Esophagus (tissue), 2 donors: ENCODE results near the gene SNX25. TPM values are rescaled to one million over a fixed set of nuclear protein-coding genes. Genes with fewer than 3 reads are reported as not detected.
"Not testable (repeated sequence)": the region's sequence is repeated elsewhere in the genome, so short reads cannot be mapped to it uniquely, and the experiment has no call there.

Experiments
- H3K27ac ChIP-seq, 2 donors: one replicate each; pipeline ENCODE4 v1.5.1; 2013; ENCODE audit warnings: low read depth in 2 of 2, mild to moderate bottlenecking in 2 of 2, inconsistent platforms in 1 of 2, low read length in 1 of 2, moderate library complexity in 1 of 2
- H3K27me3 ChIP-seq, 2 donors: one replicate each; pipeline ENCODE4 v1.6.1; 2013; ENCODE audit warnings: low read length in 2 of 2, control low read depth in 1 of 2, mild to moderate bottlenecking in 1 of 2; ENCODE audit not compliant: insufficient read depth in 2 of 2, control insufficient read depth in 1 of 2
- H3K36me3 ChIP-seq, 2 donors: one replicate each; pipeline ENCODE4 v1.6.1; 2013; ENCODE audit warnings: low read length in 1 of 2; ENCODE audit not compliant: control insufficient read depth in 2 of 2, insufficient read depth in 2 of 2
- H3K4me1 ChIP-seq, 2 donors: one replicate each; pipeline ENCODE4 v1.6.1; 2013; ENCODE audit warnings: low read length in 1 of 2; ENCODE audit not compliant: control insufficient read depth in 2 of 2, insufficient read depth in 2 of 2
- H3K4me3 ChIP-seq, 2 donors: one replicate each; pipeline ENCODE4 v1.5.1; 2013; ENCODE audit warnings: low read length in 2 of 2, mild to moderate bottlenecking in 2 of 2, low read depth in 1 of 2, moderate library complexity in 1 of 2
- H3K9me3 ChIP-seq, 2 donors: one replicate each; pipeline ENCODE4 v1.6.1; 2013; ENCODE audit warnings: mild to moderate bottlenecking in 2 of 2, low read depth in 1 of 2, low read length in 1 of 2, moderate library complexity in 1 of 2; ENCODE audit not compliant: control insufficient read depth in 2 of 2, insufficient read depth in 1 of 2
- WGBS, 2 donors: extraction: QIAGEN DNeasy Blood & Tissue Kit; methylation state at CpG; one replicate each; pipeline ENCODE4 v1.1.7; 2013; 5-methylcytosine and 5-hydroxymethylcytosine counted together
- polyA plus RNA-seq, 2 donors: library from polyadenylated mRNA; stranded (reverse); fragments of 200-250 nt; gene quantifications; one replicate each; pipeline ENCODE4 v1.2.3, GENCODE V29; 2013
- donor health status: healthy with polysubstance abuse.
- donor health status: Bipolar disorder and iron deficiency.

The SNX25 gene
- polyA plus RNA-seq, 2 donors, result 3.5 to 4.4 TPM

DNA sequence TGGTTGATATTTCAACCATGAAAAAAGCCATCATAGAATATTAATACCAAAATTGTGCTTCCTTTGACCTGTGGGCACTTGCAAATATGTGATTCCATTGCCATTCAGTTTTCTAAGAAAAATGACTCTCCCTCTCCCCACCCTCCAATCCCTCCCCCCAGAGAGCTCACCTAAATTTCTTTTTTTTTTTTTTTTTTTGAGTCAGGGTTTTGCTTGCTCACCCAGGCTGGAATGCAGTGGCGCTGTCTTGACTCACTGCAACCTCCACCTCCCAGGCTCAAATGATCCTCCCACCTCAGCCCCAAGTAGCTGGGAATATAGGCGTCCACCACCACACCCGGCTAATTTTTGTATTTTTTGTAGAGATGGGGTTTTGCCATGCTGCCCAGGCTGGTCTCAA, 47.0 kb downstream of the SNX25 start:
- Histone ChIP-seq H3K27ac (no peak overlapping the region), H3K36me3 (no peaks in the 10 kb centered on the region), H3K27me3 (no peaks in the 10 kb centered on the region), H3K9me3 (no peaks in the 10 kb centered on the region), H3K4me3 (no peak overlapping the region), H3K4me1 (no peaks in the 10 kb centered on the region)
- WGBS, 2 donors, result 91 to 96% methylated on average over 3 of the region's 3 CpGs

DNA sequence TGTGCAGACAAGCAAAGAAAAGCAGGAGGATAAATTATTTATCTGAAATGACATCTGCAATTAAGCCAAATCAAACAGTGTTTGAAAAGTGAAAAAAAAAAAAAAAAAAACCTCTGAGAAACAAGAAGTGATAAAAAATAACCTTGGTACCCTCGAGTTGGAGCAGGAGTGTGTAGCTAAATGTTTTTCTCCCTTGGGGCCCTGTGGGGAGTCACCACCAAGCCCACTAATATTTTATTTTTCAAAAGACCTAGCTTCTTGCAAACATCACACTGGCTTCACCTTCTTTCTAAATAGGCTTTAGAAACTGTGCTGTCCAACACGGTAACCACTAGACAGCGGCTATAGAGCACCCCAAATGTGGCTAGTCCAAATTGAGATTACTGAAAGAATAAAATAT, 47.7 kb downstream of the SNX25 start:
- Histone ChIP-seq H3K9me3 (no peaks in the 10 kb centered on the region), H3K4me3 (no peak overlapping the region), H3K36me3 (no peaks in the 10 kb centered on the region), H3K4me1 (no peaks in the 10 kb centered on the region), H3K27ac (no peak overlapping the region), H3K27me3 (no peaks in the 10 kb centered on the region)
- 81 to 88% methylated on average over 3 of the region's 3 CpGs for WGBS, 2 donors

DNA sequence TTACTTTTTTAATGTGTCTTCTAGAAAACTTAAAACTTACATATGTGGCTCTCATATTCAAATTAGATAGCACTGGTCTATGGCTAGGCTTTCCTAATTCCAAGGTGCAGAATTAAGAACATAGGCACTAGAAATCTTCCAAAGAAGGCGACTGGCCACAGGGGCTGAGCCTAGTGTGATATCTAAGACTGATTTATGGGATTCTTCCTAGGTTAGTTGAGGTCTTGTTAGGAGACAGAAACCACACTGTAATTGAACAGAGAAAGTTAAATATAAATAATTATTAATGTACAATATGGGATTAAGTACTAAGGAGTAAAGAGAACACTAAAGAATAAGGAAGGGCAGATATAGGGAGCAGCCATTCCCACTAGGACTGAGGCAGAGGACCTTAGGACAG, 48.3 kb downstream of the SNX25 start:
- H3K36me3 ChIP-seq, result no peaks in the 10 kb centered on the region
- no peak overlapping the region for H3K4me3 ChIP-seq
- 95 to 96% methylated on average over 1 of the region's 1 CpG for WGBS, 2 donors

DNA sequence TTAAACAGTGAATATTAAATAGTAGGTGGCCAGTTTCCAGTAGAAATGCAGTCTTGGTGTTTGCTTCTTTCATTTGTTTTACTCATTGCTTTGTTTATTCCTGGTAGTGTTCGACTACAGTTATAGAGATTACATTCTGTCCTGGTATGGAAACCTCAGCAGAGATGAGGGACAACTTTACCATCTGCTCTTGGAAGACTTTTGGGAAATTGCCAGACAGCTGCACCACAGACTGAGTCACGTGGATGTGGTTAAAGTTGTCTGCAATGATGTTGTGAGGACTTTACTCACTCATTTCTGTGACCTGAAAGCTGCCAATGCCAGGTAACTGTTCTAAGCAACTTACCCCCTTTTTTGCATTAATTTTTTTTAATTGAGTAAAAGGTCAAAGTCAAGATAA, 49.3 kb downstream of the SNX25 start:
- H3K27ac ChIP-seq, H3K27me3 ChIP-seq, H3K4me3 ChIP-seq, H3K9me3 ChIP-seq, H3K36me3 ChIP-seq, H3K4me1 ChIP-seq: not testable (repeated sequence)
- WGBS, 2 donors, result 23 to 31% methylated on average over 2 of the region's 2 CpGs

More for the DNA sequence above, 48.3 kb downstream of the SNX25 start:
- no peaks in the 10 kb centered on the region for H3K27me3 ChIP-seq
- H3K4me1 ChIP-seq, result no peaks in the 10 kb centered on the region
- H3K27ac ChIP-seq, result no peak overlapping the region
- H3K9me3 ChIP-seq, result no peaks in the 10 kb centered on the region

DNA sequence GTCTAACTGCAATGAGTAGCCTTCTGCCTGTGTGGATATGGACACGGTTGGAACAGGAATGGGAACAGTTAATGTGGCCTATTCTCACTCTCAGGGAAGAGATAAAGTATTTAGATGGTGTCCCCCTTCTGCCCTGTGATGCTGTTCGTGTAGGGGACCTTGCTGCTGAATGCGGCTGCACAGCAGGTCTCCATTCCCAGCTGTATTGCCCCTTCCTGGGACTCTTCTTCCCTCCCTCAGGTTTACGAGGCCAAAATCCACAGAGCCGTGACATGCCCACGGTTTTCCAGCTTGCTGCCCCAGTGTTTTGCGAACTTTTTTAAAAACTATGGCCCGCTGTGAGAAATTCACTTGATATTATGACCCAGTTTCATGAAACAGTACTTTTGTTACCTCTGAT, 50.3 kb downstream of the SNX25 start:
- Histone ChIP-seq H3K9me3 (no peaks in the 10 kb centered on the region), H3K4me1 (no peaks in the 10 kb centered on the region), H3K36me3 (no peaks in the 10 kb centered on the region), H3K4me3 (no peak overlapping the region), H3K27ac (no peak overlapping the region), H3K27me3 (no peaks in the 10 kb centered on the region)
- 93 to 96% methylated on average over 8 of the region's 8 CpGs for WGBS, 2 donors

DNA sequence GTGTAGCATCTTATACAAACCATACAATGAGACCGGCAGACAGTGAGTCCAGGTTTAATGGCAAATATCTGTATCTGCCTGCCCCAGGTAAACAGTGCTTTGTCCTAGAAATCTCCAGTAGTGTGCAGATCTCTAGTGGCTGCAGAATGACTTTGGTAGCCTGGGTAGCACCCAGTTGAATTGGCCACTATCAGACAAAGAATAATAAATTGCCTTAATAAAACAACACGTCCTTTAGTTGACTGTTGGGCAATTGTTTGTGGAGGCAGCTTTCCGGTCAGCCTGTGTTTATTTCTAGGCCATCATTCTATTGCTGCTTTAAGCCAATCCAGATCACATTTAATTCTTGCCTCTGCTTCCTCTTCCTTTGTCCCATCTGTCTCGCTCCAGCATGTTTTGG, 52.5 kb downstream of the SNX25 start:
- Histone ChIP-seq H3K27ac (no peak overlapping the region), H3K4me1 (no peaks in the 10 kb centered on the region), H3K27me3 (no peaks in the 10 kb centered on the region), H3K4me3 (no peak overlapping the region), H3K9me3 (no peaks in the 10 kb centered on the region), H3K36me3 (no peaks in the 10 kb centered on the region)
- WGBS, 2 donors, result 77 to 85% methylated on average over 4 of the region's 4 CpGs

DNA sequence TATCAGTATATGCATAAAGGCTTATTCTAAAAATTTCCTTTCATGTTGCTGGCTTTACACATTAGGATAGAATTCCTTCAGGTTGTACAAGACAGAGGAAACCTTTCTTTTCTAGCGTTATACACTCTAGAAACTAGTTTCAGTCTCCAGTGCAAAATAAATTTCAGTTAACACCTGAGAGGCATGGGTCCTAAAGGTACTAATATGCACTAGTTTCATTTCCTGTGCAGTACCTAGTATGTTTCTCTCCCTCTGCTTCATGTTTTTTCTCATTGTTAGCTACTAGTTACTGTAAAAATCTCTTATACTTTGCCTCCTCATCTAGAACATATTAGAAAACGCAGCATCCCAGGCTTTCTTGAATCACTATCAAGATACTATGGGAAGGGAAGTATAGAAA, 54.0 kb downstream of the SNX25 start:
- no peaks in the 10 kb centered on the region for H3K9me3 ChIP-seq
- H3K36me3 ChIP-seq, result no peaks in the 10 kb centered on the region
- H3K4me1 ChIP-seq, result no peaks in the 10 kb centered on the region
- no peaks in the 10 kb centered on the region for H3K27me3 ChIP-seq
- H3K27ac ChIP-seq, result no peak overlapping the region
- no peak overlapping the region for H3K4me3 ChIP-seq
- 88 to 92% methylated on average over 2 of the region's 2 CpGs for WGBS, 2 donors

DNA sequence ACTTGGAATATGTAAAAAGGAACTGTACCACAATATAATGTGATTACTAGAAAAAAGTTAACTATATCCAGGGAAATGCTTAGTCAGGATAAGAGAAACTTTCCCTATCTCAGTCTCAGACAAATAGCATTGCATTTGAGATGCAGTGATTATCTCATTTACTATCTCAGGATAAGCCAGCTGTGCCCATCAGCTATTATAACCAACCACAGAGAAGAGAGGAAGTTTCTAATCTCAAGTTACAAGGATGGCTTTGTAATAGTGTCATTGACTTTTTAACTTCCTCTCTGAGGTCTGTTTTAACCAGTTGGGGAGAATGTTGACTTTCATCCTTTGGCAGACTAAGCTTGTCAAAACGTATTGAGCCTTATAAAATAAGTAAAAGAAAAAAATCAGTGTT, 56.5 kb downstream of the SNX25 start:
- Histone ChIP-seq H3K4me1 (no peaks in the 10 kb centered on the region), H3K36me3 (no peaks in the 10 kb centered on the region), H3K9me3 (no peaks in the 10 kb centered on the region), H3K27ac (no peak overlapping the region), H3K4me3 (no peak overlapping the region), H3K27me3 (no peaks in the 10 kb centered on the region)
- WGBS, 2 donors, result 66 to 70% methylated on average over 1 of the region's 1 CpG

DNA sequence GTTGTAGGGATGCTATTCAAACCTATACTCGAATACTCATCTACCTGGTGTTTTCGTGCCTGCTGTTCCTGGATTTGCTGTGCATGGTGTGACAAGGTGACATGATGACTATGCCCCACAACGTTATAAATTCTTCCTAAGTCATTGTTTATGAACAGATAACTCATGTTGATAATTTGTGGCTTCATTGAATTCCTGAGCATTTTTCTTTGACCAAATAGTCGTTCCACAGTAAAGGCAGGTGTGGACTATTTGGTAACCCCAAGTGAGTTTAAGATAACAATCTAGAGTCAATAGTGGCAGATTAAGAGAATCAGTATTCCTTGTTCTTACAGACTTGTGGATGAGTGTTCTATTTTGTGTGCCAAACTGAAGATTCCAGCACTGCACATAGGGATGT, 59.9 kb downstream of the SNX25 start:
- Histone ChIP-seq H3K27me3 (no peaks in the 10 kb centered on the region), H3K9me3 (no peaks in the 10 kb centered on the region), H3K36me3 (no peaks in the 10 kb centered on the region), H3K27ac (no peak overlapping the region), H3K4me3 (no peak overlapping the region), H3K4me1 (no peaks in the 10 kb centered on the region)
- 65 to 69% methylated on average over 4 of the region's 4 CpGs for WGBS, 2 donors

DNA sequence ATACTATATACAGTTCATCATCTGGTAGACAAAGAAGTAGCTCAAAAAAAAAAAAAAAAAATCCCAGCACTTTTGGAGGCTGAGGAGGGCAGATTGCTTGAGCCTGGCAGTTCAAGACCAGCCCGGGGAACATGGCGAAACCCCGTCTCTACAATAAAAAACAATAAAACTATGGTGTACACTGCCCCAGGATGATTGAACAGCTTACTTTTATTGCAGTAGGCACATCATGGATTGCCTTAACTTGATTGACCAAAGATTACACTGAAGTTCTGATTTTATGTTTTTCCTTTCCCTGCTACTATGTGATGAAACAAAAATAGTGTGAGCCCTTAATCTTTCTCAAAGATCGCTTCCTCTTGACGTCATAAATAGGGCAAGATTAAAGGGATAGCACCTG, 60.6 kb downstream of the SNX25 start:
- H3K4me1 ChIP-seq, result no peaks in the 10 kb centered on the region
- H3K36me3 ChIP-seq, result no peaks in the 10 kb centered on the region
- H3K27me3 ChIP-seq, result no peaks in the 10 kb centered on the region
- H3K9me3 ChIP-seq, result no peaks in the 10 kb centered on the region
- H3K27ac ChIP-seq, result no peak overlapping the region
- no peak overlapping the region for H3K4me3 ChIP-seq
- WGBS, 2 donors, result 95 to 96% methylated on average over 5 of the region's 5 CpGs
